OCI-LY1 (cell line): ENCODE measurements around the gene SATB1.

ENCODE experiments used
- EZH2 ChIP-seq: fragments of 200-600 bp; sonication (generic), shearing (Covaris generic); IDR thresholded peaks from 2 replicates; pipeline ENCODE4 v1.8.0; 2017; ENCODE audit warnings: borderline replicate concordance, mixed run types, mild to moderate bottlenecking, antibody characterized with exemption, low read length, moderate library complexity, mixed read lengths
- TF ChIP-seq, protein P1 (sequence below): fragments of 200-600 bp; sonication (generic), shearing (Covaris generic); IDR thresholded peaks from 2 replicates; pipeline ENCODE4 v1.5.1; 2017; ENCODE audit warnings: mild to moderate bottlenecking, antibody characterized with exemption, low read length, moderate library complexity, mixed read lengths

DNA sequence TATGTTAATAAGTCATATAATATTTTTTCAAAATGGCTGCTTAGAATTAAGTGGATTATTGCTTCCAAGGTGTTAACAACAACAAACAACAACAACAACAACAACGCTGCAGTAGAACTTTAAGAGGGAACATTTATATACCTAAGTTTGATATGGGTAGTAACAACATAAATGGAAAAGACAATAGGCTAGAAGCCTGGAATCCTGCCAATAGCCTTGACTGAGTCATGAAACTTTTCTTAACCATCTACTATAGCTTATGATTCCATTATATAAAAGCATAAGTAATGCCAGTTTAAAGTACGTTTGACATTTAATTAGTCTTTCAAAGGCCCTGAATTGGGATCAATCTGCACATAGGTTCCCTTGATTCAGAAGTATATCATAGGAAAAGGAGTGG, 31.2 kb downstream of the SATB1 start:
- TF ChIP-seq, protein P1, sequence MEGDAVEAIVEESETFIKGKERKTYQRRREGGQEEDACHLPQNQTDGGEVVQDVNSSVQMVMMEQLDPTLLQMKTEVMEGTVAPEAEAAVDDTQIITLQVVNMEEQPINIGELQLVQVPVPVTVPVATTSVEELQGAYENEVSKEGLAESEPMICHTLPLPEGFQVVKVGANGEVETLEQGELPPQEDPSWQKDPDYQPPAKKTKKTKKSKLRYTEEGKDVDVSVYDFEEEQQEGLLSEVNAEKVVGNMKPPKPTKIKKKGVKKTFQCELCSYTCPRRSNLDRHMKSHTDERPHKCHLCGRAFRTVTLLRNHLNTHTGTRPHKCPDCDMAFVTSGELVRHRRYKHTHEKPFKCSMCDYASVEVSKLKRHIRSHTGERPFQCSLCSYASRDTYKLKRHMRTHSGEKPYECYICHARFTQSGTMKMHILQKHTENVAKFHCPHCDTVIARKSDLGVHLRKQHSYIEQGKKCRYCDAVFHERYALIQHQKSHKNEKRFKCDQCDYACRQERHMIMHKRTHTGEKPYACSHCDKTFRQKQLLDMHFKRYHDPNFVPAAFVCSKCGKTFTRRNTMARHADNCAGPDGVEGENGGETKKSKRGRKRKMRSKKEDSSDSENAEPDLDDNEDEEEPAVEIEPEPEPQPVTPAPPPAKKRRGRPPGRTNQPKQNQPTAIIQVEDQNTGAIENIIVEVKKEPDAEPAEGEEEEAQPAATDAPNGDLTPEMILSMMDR: no peak
- no peak for TF ChIP-seq EZH2
